Activated naive CD8-positive, alpha-beta T cell treated with anti-CD3 and anti-CD28 coated beads for 36 hours (primary cell): Measurements from ENCODE around the gene KIRREL1. TPM values are rescaled to one million over a fixed set of nuclear protein-coding genes. Genes with fewer than 3 reads are reported as not detected.

ENCODE experiments used
- DNase-seq: peaks from one replicate; pipeline ENCODE4 v3.0.0; 2021
- H3K27ac Mint-ChIP-seq: one replicate; pipeline ENCODE4 v1.8.0; 2022; ENCODE audit warnings: mild to moderate bottlenecking, moderate library complexity, mixed read lengths
- H3K27me3 Mint-ChIP-seq: one replicate; pipeline ENCODE4 v1.8.0; 2022; ENCODE audit warnings: mild to moderate bottlenecking, mixed read lengths
- H3K36me3 Mint-ChIP-seq: one replicate; pipeline ENCODE4 v1.8.0; 2021; ENCODE audit warnings: mild to moderate bottlenecking, mixed read lengths
- H3K4me1 Mint-ChIP-seq: one replicate; pipeline ENCODE4 v1.8.0; 2021; ENCODE audit warnings: mixed read lengths
- H3K4me3 Mint-ChIP-seq: one replicate; pipeline ENCODE4 v1.8.0; 2022; ENCODE audit warnings: mild to moderate bottlenecking, moderate library complexity, mixed read lengths
- H3K9me3 Mint-ChIP-seq: one replicate; pipeline ENCODE4 v1.8.0; 2022; ENCODE audit warnings: mixed read lengths
- total RNA-seq, 2 experiments: library from RNA; stranded (reverse); gene quantifications; one replicate each; pipeline ENCODE4 v1.2.3, GENCODE V29; 2021

Gene KIRREL1
- total RNA-seq, 2 experiments from 2014 or later = 0.10 to 0.16 TPM

DNA sequence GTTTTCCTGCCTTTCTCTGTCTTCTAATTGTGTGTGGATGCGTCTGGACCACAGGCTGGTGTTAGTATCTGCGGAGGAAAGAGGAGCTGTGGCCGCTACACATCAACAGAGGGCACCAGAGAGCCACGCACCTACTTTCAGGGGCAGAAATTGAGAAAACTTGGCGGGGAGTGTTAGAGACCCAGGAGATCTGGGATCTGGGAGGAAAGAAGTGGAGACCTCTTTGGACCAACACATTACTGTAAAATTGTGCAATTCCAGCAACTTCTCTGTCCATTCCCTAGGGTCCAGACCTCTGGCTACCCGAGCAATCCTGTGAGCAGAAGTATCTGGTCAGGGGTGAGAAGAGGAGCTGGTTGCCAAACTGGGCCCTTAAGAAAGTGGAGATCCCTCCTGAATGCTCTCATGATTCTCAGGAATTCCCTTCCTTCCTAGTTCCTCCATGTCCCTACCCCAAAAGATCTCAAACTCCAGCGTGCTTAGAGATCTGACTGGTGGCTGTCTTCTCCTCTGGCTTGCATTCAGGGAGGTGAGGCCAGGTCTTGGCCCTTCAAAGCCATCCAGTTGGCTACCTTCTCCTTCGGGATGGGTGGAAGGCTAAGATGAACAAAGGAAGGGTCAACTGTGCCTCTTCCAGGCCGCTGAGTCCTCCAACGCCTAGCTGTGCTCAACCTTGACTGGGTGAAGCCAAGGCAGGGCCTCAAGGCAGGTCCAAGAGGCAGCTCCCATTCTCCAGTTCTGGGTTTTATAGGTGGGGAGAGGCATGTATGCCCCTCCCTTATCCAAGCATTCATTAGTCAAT, 1.2 kb upstream of the KIRREL1 start:
- Mint-ChIP-seq H3K4me3 (no peak overlapping the region), H3K36me3 (peaks cover 1% of the 10 kb centered on the region), H3K9me3 (no peaks in the 10 kb centered on the region), H3K27ac (no peak overlapping the region), H3K27me3 (peaks cover 51% of the 10 kb centered on the region), H3K4me1 (peaks cover 6% of the 10 kb centered on the region)
- DNase-seq = peak; percentile 39

DNA sequence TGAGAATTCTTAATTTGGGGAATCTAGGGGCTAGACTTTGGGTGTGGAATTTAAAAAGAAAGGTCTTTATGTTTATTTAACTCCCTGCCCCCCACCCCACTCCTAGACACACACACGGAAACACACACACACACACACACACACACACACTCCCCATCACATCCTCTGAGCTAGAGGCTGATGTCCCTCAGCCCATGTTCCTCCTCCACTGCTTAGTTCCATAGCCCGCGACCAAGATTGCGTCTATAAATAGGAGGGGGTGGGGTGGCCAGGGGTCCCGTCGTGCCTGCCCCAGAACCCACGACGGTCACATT, 655 bp upstream of the KIRREL1 start:
- Mint-ChIP-seq H3K4me3 (peak overlapping the region; percentile 69), H3K9me3 (no peaks in the 10 kb centered on the region), H3K27me3 (peaks cover 51% of the 10 kb centered on the region), H3K27ac (no peak overlapping the region), H3K4me1 (peaks cover 6% of the 10 kb centered on the region), H3K36me3 (peaks cover 1% of the 10 kb centered on the region)
- no peak for DNase-seq

DNA sequence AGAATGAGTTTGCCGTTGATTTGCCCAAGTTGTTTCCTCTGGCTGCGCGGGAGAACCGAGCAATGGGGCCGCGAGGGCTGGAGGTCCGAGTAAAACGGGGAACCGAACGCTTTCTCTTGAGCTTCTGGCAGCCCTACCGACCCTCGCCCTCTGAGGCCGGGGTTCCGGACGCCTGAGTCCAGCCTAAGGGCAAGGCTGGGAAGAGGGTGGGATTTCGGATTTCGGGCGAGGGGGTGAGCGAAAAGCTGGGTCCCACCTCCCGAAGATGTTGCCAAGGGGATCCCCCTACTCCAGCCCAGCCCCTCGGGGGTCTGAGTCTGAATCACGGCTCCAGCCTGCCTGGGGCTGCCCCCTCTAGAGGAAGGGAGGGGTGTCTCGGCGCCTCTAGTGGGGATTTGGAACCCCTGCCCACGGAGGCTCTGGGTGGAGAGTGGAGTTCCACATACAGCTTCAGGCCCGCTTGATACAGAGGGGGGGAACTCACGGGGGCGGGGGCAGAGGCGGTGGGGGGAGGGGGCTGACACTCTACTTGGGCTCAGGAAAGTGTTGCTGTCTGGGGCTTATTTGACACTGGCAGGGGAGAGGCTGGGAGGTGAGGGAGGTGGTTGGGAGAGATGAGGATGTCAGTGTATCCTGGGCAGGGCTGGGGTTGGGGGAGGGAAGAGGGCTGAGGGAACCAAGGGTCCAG, 617 bp downstream of the KIRREL1 start:
- no peak for DNase-seq
- H3K27me3 Mint-ChIP-seq = peaks cover 51% of the 10 kb centered on the region
- H3K36me3 Mint-ChIP-seq = peaks cover 1% of the 10 kb centered on the region
- H3K4me3 Mint-ChIP-seq = no peak overlapping the region
- no peak overlapping the region for H3K27ac Mint-ChIP-seq
- peaks cover 6% of the 10 kb centered on the region for H3K4me1 Mint-ChIP-seq
- H3K9me3 Mint-ChIP-seq = no peaks in the 10 kb centered on the region

DNA sequence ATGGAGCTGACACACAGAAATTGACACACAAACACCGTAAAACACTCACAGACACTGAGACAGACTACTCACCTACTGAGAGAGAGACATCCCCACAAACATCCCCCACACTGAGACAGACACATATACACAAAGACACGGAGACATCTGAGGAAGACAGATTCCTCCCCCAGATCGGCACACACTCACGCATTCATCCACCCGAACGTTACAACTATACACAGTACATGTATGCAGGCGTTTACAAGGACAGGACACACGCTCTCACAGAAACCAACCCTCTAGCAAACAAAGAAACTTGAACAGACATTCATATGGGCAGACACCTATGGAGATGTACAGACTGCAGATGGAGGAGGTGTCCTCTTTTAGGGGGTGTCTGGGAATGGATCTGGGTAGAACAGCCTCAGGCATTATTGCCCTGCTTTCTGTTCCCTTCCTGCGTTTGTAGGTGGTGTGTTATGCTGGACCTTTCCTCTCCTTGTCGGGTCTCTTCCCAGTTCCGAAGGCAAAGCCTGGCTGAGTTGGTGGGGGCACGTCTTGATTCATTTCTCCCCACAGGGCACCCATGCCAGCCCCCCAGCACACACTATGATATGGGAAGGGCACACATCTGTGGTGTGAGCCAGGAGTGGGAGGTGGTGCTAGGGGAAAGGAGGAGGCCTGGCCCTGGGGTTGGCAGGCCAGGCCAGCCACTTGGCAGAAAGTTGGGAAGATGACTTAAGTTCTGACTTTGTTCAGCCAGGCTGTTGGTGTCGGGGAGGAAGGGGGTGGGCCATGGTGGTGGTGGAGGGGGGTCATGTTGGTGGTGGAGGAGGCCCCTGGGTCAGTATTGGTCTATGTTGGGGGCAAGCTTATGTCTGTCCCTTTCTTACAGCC, 1.5 kb downstream of the KIRREL1 start:
- DNase-seq = no peak
- H3K9me3 Mint-ChIP-seq = no peaks in the 10 kb centered on the region
- H3K27me3 Mint-ChIP-seq = peaks cover 47% of the 10 kb centered on the region
- H3K4me3 Mint-ChIP-seq = no peak overlapping the region
- peaks cover 1% of the 10 kb centered on the region for H3K36me3 Mint-ChIP-seq
- peaks cover 6% of the 10 kb centered on the region for H3K4me1 Mint-ChIP-seq
- H3K27ac Mint-ChIP-seq = no peak overlapping the region

DNA sequence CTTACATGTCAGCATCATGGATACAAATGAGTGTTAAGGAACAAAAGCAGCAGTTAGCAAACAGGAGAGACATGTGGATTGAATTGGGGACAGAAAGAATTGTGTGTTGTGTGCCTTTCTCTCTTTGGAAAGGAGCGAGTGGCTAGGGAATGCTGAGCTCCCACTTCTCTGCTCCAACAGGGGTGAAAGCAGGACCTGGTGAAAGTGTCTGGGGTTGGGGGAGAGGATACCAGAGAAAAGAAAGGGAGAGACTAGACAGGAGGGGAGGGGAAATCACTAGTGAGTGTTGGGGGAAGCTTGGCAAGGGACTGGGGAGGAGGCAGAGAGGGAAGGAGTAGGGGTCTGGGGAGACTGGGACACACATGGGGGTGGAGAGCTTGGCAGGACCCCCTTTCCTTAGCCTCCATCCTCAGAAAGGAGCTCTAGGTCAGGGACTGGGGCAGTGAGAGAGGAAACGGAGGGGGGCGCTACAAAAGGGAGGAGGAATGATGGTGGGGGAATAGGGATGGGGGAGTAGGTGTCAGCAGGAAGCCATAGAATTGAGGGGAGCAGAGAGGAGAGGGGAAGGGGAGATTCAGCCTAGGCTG, 2.2 kb downstream of the KIRREL1 start:
- Mint-ChIP-seq H3K27me3 (peaks cover 42% of the 10 kb centered on the region), H3K4me1 (peaks cover 6% of the 10 kb centered on the region), H3K36me3 (peaks cover 1% of the 10 kb centered on the region), H3K9me3 (no peaks in the 10 kb centered on the region), H3K27ac (no peak overlapping the region), H3K4me3 (no peak overlapping the region)
- DNase-seq = no peak

DNA sequence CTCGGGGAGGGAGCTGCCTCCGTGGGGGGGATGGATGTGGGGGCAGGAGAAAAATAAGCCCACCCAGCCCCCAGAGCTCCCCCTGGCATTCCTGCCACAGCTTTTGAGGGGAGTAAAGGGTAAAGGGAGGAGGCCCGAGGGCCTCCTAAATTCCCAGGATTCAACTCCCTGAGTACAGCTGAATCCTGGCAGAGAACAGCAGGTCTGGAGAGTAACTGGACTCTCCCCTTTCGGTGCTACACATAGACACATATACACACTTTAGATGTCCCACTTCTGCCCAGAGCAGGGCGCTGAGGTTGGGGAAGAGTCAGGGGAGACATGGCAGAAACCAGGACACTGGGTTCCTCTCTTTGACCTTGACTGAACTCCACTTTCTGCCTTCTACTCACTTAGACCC, 3.0 kb downstream of the KIRREL1 start:
- Mint-ChIP-seq H3K36me3 (peaks cover under 1% of the 10 kb centered on the region), H3K9me3 (no peaks in the 10 kb centered on the region), H3K27ac (no peak overlapping the region), H3K27me3 (peaks cover 35% of the 10 kb centered on the region), H3K4me1 (peaks cover 6% of the 10 kb centered on the region), H3K4me3 (no peak overlapping the region)
- no peak for DNase-seq

DNA sequence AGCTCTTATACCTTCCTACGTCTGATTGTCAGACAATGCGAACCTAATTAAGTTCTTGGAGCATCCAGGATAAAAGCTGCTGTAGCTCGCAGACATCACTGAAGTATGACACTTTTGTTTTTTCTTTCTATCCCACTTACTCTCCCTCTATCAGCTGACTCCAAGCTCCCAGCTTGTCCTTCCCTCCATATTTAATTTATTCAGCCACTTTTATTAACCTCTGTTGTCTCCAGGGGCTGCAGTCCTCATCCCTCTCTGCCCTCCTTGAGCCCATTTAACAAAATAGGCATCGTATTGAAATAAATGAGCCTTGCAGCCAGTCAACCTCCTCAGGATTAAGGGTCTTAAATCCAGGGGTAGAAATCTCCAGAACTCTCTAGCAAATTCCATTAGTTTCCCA, 7.1 kb downstream of the KIRREL1 start:
- Mint-ChIP-seq H3K27ac (no peak overlapping the region), H3K36me3 (no peaks in the 10 kb centered on the region), H3K4me3 (no peak overlapping the region), H3K9me3 (no peaks in the 10 kb centered on the region), H3K27me3 (peaks cover 4% of the 10 kb centered on the region), H3K4me1 (no peaks in the 10 kb centered on the region)
- no peak for DNase-seq

DNA sequence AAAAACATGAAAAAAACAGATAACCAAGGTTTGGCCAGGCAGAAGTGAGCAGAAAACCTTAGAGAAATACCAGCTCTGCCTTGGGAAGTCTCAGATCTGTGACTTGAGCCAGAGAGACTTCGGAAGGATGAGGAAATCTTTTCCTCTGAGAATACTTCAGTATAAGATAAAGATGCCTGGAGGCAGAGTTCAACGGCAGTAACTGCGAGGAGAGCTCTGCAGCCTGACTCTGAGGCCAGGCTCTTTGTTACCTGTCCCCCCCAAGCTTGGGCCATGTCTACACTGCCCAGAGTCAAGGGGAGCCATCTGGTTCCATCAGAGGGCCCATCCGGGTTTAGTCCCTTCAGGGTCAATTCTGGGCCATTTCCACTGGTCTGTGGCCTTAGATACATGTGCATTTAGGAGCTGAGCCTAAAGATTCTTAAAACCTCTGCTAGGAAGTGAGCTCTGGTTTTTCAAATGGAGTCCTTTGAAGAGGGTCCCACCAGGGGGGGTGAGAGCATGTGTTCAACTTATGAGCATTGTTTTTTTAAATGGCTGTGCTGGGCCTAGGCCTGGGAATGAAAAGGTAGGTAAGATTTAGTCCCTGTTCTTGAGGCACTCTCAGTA, 8.7 kb downstream of the KIRREL1 start:
- no peaks in the 10 kb centered on the region for H3K27me3 Mint-ChIP-seq
- no peaks in the 10 kb centered on the region for H3K4me1 Mint-ChIP-seq

DNA sequence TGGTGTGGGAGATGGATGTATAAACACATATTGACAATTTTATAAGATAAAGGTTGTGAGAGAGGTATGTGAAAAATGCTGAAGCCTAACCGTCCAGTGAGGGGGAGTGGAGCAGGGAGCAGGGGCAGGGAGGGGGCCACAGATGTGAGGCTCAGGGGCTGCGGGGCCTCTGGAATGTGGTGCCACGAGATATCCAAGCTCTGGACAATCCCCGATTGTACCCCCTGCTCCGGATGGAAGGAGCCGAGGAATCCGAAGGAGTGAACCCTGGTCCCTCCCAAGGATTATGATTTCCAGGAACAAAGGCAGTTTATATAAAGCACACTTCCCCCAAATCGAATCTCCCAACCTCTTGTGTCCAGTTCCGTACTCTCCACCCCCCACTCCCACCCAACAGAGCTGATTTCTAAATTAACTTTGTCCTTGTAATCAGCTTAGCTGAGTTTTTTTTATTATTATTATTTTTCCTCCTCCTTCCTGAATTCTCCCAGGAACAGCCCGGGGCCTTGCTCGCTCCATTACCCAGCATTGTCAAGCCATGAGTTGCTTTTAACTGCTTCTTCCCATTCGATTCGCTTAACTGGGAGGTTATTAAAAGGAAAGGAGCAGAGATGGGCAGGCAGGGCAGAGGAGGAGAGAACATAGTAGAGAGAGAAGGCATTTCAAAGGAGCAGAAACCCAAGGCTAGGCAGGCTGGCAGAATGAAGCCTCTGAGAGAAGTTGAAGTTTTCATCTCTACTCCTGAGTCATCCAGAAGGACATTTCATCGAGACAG, 9.4 kb downstream of the KIRREL1 start:
- H3K4me1 Mint-ChIP-seq = no peaks in the 10 kb centered on the region

More for the DNA sequence above, 8.7 kb downstream of the KIRREL1 start:
- Mint-ChIP-seq H3K4me3 (no peak overlapping the region), H3K9me3 (no peaks in the 10 kb centered on the region), H3K27ac (no peak overlapping the region), H3K36me3 (no peaks in the 10 kb centered on the region)
- DNase-seq = no peak

DNA sequence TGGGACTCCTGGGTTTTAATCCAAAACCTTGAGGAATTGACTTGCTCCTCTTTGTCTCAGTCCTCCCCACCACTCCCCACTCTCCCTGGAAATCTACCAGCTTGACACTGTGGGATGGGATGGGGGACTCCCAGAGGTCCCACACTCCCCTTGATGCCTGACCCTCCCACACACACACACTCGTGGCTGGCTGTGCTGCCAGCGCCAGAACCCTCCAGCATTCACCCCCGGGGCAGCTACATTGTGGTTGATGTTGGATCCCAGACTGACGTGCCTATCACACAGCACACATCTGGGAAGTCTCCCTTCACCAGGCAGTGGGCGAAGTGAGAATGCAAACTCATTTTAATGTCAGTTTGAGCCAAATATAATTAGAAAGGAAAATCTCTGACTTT, 10.0 kb downstream of the KIRREL1 start:
- no peak overlapping the region for H3K4me3 Mint-ChIP-seq
- H3K4me1 Mint-ChIP-seq = no peaks in the 10 kb centered on the region
- H3K27ac Mint-ChIP-seq = no peak overlapping the region
- no peak for DNase-seq
- peaks cover 3% of the 10 kb centered on the region for H3K27me3 Mint-ChIP-seq
- H3K9me3 Mint-ChIP-seq = no peaks in the 10 kb centered on the region
- no peaks in the 10 kb centered on the region for H3K36me3 Mint-ChIP-seq

More for the DNA sequence above, 9.4 kb downstream of the KIRREL1 start:
- Mint-ChIP-seq H3K27me3 (peaks cover 3% of the 10 kb centered on the region), H3K36me3 (no peaks in the 10 kb centered on the region), H3K4me3 (no peak overlapping the region), H3K9me3 (no peaks in the 10 kb centered on the region), H3K27ac (no peak overlapping the region)
- no peak for DNase-seq

DNA sequence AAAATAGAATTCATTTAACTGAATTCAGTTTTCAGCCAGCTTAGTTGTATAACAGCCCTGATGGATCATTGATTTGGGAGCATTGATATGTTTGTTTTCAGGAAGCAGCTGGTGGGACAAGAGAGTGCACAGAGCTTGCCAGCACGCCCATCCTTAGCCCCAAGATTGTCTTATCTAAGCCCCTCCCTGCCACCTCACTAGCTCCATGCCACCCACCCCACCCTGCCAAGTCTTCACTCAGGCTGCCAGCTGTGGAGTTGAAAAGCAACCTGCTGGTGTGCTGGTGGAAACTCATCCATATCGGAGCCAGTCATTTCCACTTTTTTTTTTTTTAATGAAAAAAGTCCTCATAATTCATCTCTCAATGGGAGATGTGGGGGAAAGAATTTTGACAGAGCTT, 11.8 kb downstream of the KIRREL1 start:
- Mint-ChIP-seq H3K9me3 (no peaks in the 10 kb centered on the region), H3K27me3 (peaks cover 3% of the 10 kb centered on the region), H3K27ac (no peak overlapping the region), H3K4me3 (no peak overlapping the region), H3K36me3 (no peaks in the 10 kb centered on the region), H3K4me1 (no peaks in the 10 kb centered on the region)
- DNase-seq = no peak

DNA sequence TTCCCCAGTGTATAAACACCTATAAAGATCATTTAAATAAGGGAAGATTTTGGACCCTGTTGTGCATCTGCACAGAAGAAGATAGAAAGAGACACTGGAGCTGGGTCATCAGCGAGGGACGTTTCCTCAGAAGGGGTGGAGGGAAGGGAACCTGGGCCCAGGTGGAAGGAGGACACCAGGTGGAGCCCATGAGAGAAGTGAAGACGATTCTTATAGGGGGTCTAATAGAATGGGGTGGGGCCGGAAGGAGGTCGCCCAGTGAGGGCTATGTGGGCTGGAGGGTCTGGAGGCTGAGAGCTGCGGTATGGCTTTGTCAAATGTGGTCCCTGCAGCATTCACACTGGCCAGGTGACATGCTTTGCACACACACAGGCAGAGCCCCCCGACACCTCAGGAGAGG, 13.7 kb downstream of the KIRREL1 start:
- no peak for DNase-seq
- Mint-ChIP-seq H3K36me3 (no peaks in the 10 kb centered on the region), H3K9me3 (no peaks in the 10 kb centered on the region), H3K4me3 (no peak overlapping the region), H3K27ac (no peak overlapping the region), H3K27me3 (peaks cover 3% of the 10 kb centered on the region), H3K4me1 (no peaks in the 10 kb centered on the region)

DNA sequence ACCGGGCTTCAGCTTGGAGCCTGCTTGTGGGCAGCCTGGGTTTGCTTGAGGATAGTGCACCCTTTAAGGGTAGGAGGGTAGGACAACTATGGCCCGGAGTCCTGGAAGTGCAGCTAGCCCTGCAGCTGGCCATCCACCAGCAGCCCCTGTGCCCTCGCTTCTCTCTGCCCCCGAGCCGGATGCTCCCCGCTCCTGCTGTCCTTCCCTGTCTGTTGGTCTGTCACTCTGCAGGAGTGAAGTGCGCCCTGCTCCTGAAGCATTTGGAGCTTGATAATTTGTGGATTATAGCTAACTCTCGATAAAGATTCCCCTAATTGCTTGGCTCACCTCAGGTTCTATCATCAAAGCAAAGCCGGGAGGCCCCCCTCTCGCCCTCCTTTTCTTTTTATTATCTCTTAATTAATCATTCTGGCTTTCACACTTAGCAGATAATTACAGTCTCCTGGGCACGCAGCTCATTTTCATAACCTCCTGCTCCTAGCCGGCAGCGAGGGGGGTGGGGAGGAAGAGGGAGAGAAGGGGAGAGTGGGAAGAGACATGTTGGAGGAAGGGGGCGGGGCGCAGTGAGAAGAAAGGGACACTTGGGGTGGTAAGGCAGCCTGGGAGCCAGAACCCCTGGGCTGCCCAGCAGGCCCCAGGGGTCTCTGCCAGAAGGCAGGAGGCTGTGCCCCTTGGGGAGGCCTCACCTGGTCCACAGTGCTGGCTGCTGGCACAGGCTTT, 14.4 kb downstream of the KIRREL1 start:
- Mint-ChIP-seq H3K4me3 (no peak overlapping the region), H3K9me3 (no peaks in the 10 kb centered on the region), H3K27me3 (peaks cover 3% of the 10 kb centered on the region), H3K36me3 (no peaks in the 10 kb centered on the region), H3K4me1 (no peaks in the 10 kb centered on the region), H3K27ac (no peak overlapping the region)
- no peak for DNase-seq
